Epithelial cell of proximal tubule (primary cell): Measurements from ENCODE around the gene CYRIA. TPM values are rescaled to one million over a fixed set of nuclear protein-coding genes. Genes with fewer than 3 reads are reported as not detected.

Source experiments
- DNase-seq: peaks from one replicate; pipeline ENCODE4 v3.0.0-alpha.2; 2011; ENCODE audit warnings: low read depth
- H3K4me3 ChIP-seq: 2 replicates; pipeline ENCODE4 v1.5.1; 2011; ENCODE audit warnings: low read depth, mild to moderate bottlenecking, low read length
- total RNA-seq: library from RNA; depleted of rRNA; stranded (reverse); fragments of >200 nt; gene quantifications from 2 replicates; pipeline ENCODE4 v1.2.3, GENCODE V29; 2015
- TF ChIP-seq, protein P1 (sequence below): conservative IDR thresholded peaks from 2 replicates; pipeline ENCODE4 v1.5.1; 2012; ENCODE audit warnings: low read depth, mild to moderate bottlenecking, low read length

Gene CYRIA
- total RNA-seq, 1 donor from 2014 or later, result 2.0 TPM

DNA sequence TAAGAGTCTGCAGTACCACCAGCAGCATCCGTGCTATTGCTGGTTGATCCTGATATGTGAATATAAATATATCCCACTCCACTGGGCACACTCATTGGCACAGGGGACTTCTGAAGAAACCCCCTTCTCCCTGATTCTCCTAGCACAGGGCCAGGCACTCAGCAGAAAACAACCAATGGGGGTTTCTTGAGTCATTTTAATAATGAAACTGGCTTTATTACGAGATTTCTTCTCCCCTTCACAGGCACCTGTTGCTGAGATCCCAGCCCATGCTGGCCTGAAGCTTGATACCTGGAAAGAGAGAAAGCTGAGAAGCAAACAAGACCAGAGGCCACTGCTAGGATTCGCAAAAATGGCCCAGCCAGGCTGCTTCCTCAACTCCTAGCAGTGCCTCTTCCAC lies 17.9 kb upstream of the CYRIA start:
- DNase-seq, result no peak
- TF ChIP-seq, protein P1, sequence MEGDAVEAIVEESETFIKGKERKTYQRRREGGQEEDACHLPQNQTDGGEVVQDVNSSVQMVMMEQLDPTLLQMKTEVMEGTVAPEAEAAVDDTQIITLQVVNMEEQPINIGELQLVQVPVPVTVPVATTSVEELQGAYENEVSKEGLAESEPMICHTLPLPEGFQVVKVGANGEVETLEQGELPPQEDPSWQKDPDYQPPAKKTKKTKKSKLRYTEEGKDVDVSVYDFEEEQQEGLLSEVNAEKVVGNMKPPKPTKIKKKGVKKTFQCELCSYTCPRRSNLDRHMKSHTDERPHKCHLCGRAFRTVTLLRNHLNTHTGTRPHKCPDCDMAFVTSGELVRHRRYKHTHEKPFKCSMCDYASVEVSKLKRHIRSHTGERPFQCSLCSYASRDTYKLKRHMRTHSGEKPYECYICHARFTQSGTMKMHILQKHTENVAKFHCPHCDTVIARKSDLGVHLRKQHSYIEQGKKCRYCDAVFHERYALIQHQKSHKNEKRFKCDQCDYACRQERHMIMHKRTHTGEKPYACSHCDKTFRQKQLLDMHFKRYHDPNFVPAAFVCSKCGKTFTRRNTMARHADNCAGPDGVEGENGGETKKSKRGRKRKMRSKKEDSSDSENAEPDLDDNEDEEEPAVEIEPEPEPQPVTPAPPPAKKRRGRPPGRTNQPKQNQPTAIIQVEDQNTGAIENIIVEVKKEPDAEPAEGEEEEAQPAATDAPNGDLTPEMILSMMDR, result no peak
- no peak overlapping the region for H3K4me3 ChIP-seq

- H3K4me3 ChIP-seq, result no peak overlapping the region
- TF ChIP-seq, protein P1, result no peak
- no peak for DNase-seq
Measured at GRCh38 chr2:16682431-16683118, 16.9 kb upstream of the CYRIA start.

GRCh38 chr2:16680781-16681180 lies 15.1 kb upstream of the CYRIA start:
- TF ChIP-seq, protein P1, result no peak
- H3K4me3 ChIP-seq, result no peak overlapping the region
- DNase-seq, result no peak

DNA sequence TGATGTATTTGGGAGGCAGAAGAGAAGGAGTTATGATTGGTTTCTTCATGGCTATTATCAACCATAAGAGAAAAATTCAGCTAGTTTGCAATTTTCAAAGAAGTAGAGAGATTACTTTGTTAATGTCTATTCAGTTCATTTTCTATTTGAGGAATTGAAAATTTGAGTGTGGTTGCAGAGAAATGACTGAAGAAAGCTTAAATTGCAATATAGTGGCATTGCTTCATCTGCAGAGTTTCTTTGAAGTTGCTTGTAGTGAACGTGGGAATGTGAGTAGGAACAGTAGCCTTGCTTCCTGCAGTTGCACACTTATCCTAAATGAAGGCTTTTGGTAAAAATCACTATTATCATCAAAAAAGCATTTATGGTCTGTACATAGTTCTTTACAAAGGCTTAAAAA lies 14.7 kb upstream of the CYRIA start:
- DNase-seq, result no peak
- TF ChIP-seq, protein P1, result no peak
- H3K4me3 ChIP-seq, result no peak overlapping the region

DNA sequence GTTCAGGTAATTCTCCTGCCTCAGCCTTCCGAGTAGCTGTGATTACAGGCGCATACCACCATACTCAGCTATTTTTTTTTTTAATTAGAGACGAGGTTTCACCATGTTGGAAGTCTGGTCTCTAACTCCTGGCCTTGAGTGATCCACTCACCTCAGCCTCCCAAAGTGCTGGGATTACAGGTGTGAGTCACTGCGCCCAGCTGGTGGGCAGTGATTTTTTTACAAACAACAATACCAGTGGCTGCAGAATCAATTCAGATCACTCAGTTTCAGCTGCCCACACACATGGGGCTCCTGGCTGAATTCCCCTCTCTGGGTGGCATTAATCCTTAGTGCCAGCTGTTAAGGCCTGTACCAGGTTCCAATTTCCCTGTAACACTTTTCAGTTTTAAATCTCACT lies 13.3 kb upstream of the CYRIA start:
- no peak overlapping the region for H3K4me3 ChIP-seq
- TF ChIP-seq, protein P1, result no peak
- DNase-seq, result no peak

- no peak for DNase-seq
- TF ChIP-seq, protein P1, result no peak
- H3K4me3 ChIP-seq, result no peak overlapping the region
Measured at GRCh38 chr2:16677875-16678274, 12.2 kb upstream of the CYRIA start.

DNA sequence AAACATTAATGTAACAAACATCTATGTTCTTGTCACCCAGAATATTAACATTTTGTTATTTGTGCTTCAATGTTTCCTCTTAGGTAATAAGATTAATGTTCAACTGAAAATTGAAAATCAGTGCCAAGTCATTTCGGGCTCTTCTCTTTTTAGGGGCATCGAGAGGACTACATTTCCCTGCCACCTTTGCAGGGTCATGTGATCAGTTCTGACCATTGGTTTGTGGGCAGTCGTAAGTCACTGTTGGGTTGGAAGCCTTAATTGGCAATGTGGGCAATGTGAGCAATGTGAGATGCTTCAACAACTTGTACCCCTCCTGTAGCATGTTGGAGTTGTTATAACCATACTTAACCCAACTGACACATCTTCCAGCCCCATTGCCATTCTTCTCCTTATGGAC lies 10.1 kb upstream of the CYRIA start:
- TF ChIP-seq, protein P1, result no peak
- no peak for DNase-seq
- no peak overlapping the region for H3K4me3 ChIP-seq
